Stimulated activated CD8-positive, alpha-beta memory T cell treated with anti-CD3 and anti-CD28 coated beads, Interleukin-7, amount 100 ng/mL, for 4 hours (primary cell): ENCODE data around the gene CELF6.

ENCODE experiments used
- DNase-seq, 2 donors: peaks; one replicate each; pipeline ENCODE4 v3.0.0-alpha.2; 2020; ENCODE audit warnings: low read depth in 2 of 2

Gene CELF6

DNA sequence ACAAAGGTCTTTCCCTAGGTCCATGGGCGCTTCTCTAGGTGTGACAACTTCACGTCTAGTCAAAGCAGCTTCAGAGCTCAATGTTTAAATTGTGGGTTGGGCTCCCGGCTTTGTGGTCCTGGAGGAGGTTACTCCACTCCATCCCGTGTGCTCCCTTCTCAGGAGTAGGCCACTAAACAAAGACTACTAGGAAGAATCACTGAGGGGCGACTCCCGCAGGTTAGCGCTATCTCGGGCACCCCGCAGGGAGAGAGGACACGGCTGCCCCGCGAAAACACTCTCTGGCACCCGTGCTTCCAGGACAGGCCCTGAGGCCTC, 48.1 kb downstream of the CELF6 start:
- DNase-seq: no peak

DNA sequence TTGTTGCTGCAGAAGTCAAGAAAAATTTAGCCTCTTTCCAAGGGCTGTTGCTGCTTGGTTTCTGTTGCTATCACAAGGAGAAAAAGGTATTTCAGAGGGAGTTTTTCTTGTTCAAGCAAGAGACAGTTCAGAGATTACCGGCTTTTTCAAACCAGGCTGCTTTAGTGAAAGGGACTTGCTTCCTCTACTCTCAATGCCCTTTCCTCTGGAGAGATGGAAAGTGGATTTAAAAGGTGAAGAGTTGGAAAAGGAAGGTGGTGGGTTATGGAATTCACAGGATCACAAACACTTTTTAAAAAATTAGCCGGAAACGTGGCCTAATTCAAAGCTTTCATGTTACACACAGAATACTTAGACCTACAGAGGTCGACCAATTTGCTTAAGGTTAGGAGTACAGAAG, 48.7 kb downstream of the CELF6 start:
- no peak for DNase-seq

DNA sequence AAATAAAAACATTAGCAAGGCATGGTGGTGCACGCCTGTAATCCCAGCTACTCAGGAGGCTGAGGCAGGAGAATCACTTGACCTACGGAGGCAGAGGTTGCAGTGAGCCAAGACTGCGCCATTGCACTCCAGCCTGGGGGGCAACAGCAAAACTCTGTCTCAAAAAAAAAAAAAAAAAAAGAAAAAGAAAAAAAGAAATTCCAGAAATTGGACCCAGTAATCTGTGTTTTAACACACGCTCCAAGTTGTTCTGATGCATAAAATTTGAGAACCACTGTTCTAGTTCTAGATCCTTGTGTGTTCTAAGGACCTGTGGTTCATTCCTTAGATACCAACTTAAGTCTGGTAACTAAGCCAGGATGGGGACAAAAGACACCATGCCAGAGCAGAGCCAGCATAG, 50.2 kb downstream of the CELF6 start:
- no peak for DNase-seq

DNA sequence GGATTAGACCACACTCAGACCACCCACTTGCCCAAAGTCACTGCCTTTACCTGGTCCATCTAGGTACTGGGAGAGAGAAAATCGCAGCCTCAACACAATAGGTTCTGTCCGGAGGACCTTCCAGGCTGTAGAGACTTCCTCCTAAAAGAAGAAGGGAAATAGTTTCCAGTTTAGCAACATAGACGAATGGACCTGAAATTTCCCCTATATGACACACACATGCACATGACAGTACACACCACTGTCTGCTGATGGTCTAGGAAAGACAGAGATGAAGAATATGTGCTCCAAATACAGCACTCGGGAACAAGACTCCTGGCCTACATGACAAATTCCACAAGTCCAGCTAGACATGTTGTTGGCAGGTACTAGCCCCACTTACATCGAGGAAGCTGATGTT, 54.9 kb downstream of the CELF6 start:
- DNase-seq: no peak

DNA sequence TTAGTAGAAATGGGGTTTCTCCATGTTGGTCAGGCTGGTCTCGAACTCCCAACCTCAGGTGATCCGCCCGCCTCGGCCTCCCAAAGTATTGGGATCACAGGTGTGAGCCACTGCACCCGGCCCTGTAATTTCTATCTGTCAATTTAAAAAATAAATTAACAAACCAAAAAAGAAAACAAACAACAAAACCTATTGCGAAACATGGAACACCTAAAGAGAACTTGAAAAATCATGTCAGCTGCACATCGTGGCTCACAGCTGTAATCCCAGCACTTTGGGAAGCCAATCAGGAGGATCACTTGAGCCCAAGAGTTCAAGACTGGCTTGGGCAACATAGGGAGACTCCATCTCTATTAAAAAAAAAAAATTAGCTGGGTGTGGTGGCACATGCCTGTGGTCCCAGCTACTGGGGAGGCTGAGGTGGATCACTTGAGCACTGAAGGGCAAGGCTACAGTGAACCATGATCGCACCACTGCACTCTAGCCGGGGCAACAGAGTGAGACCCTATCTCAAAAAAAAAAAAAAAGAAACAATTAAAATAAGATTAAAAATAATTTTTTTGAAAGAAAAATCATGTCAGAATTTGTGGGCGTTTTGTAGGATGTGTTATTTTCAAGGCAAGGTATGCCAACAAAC, 67.2 kb downstream of the CELF6 start:
- DNase-seq: no peak

DNA sequence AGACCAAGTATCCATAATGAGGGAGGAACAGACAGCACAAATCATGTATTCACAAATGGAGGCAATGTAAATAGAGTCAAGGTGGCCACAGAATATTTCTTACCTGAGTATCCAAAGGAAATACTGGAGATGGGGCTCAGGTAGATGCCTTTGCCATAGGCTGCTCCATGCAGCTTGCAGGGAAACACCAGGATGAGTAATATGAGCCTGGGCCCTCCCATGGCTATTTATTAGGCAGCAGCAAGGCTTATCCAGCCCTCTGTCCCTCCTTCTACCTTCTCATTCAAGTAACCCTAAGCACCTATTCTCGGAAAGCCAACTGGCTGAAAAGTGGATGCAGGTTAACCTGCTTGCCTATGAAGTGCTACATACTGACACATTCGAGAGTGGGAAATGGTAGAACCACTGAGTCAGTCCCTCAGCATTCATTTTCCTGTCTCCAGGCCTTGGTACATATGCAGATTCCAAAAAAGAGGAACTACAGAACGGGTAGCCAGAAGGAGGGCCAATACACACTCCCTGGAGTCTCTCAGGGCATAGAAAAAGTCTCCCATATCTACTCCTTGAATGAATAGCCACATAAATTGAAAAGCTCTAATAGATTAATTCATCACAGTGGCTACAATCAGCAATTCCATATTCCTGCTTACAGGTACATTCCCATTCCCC, 70.7 kb downstream of the CELF6 start:
- no peak for DNase-seq

DNA sequence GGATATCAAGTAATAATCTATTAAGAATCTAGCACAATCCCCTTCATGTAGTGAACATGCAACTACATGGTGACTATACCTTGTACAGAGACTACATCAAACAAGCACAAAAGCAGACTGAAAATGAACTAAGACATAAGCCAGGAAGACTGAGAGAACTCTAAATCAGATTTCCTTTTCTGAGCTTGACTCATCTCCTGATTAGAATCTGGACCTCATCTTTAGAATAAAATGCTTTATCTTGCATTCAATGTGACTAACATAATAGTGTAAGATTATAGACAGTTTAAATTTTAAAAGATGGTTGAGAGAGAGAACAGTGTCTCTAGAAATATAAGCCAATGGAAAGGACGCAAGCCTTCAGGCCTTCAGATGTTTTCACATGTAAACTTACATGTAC, 71.4 kb downstream of the CELF6 start:
- DNase-seq: no peak

DNA sequence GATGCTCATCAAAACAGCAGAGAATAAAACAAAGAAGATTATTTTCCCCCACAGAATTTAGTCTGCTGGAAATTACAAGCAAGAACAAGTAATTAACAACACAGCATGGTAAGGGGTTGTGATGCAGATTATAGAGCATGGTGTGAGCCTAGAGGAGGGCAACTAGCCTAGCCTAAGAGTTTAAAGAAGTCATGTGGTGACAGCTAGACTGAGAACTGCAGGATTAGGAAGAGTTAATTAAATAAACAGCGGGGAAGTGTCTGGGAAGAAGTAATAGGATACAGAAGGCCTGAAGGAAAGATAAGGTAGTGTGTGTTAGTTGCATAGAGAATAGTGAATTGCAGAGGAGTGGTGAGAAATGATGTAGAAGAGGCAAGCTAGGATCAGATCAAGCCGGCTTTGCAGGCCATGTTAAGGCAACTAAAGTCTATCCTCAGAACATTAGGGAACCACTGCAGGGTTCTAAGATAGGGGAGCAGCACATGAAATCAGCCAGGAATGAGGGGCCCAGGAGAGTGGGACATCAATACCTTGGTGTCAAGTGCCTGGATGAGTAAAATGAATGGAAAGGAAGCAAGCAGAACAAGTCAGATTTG, 77.1 kb downstream of the CELF6 start:
- no peak for DNase-seq

DNA sequence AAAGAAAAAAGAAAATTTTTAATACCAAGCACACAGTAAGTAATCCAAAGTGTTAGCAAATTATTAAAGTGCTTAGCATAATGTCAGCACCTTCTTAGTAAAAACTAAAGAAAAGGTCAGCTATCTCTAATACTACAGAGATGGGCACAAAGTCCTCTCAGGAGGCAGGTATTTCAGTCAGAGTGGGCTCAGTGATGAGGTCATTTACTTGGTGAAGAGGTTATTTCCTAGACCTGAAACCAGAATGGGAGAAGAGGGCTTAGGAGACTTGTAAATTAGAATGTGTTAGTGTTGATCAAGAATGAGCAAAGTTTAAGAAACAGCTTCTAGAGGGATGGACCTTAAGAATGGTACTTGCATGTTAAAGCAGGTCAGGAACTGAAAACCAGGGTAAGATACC, 80.3 kb downstream of the CELF6 start:
- no peak for DNase-seq

DNA sequence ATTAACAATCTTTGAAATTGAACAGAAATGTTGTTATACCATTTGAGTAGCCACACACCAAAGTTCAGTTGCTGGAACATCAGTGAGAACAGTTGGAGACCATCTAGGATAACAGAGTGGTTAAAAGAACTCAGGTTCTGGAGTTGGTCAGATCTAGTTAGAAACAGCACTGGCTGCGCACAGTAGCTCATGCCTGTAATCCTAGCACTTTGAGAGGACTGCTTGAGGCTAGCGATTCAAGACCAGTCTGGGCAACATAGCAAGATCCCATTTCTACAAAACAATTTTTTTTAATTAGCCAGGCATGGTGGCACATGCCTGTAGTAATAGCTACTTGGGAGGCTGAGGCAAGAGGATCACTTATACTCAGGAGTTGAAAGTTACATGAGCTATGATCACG, 81.4 kb downstream of the CELF6 start:
- no peak for DNase-seq

DNA sequence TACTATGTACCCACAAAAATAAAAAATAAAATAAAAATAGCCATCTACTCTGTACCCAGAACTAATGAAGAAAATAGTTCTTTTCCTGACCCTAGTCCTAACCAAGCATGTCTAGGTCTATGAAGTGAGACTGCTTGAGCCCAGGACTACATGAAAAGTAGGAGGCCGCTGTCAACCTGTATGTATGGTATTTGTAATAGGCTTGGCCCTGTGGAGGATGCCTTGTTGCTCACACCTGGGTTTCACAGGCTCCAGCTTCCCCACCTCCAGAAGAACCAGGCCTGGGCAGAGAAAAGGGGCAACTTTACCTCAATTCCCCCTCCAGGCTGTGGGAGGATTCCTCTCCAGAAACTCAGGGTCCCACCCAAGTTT, 82.1 kb downstream of the CELF6 start:
- DNase-seq: no peak

DNA sequence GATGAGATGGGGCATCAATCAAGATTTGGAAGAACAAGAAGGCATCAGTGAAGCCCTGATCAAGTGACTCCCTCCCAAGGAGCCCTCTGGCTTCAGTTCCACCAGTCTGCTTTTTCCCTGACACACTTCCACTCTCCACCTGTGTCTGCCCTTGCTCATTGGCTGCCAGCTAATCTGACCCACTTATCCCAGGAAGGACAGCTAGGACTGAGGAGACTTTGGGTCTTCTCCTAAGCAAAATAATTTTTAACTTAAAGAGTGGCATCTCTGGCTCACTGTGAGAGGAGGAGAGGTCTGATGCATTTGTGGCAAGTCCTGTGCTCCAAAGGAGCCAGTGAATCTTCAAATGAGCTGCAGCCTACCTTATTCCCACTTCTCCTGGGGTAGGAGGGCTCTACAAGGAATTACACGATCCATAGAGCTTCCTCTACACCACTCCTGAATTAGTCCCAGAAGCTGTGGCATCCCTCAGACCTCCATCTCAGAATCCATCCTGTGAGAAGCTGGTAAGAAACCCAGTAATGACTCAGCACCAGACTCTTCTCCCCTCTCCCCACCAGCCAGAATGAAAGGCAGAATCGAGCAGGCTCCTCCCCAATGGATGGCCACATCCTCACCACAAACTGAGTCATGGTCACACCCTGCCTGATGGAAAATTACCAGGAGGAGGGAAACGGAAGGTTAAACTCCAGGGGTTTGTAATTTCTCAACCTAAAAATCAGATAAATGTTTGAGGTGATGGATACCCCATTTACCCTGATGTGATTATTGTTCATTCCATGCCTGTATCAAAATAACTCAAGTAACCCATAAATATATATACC, 82.7 kb downstream of the CELF6 start:
- peak; percentile 53 to 71 for DNase-seq

DNA sequence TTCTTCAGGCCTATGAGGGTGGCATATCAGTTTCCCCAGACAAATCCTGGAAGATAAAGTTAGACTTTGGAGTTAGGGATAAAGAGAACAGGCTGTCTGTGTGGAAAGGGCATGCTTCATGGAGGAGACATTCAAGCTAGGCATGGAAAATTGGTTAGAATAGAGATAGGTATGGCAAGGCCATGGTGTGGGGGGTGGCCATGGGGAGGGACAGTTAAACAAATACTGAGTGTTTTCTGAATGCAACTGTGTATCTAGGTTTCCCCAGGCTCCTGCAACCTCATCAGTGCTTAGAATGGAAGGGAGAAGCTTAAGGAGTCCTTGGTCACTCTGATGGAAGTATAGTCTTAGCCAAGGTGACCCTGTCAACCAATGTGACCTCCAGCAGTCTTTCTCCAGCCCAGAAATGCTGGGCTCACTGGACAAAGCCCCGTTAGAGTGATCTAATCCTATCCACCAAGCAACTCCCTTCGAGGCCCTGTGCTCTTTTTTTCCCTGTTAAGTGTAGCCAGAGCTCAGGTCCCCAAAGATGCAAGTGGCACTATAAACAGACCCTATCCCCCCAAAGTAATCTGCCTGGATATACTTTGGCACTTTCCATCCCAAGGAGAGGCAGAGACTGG, 83.5 kb downstream of the CELF6 start:
- no peak for DNase-seq

DNA sequence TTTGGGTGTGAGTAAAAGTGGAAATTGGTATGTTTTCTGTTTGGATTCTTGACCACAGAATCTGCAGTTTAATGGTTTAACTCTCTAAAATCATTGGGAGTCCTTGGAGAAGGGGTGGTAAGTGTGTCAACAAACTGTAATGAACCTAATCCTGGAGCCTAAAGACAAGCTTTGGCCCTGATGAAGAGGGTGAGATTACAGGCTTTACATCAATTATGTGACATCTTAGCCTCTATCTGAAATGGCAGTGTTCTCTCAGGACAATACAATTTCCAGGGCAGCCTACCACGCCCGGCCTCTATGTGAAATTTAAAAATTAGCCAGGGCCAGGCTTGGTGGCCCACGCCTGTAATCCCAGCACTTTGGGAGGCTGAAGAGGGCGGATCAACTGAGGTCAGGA, 84.7 kb downstream of the CELF6 start:
- no peak for DNase-seq
